OCI-LY7 (cell line): ENCODE data around the gene SETBP1.

Source experiments
- CTCF ChIP-seq: fragments of 200-600 bp; sonication (generic); conservative IDR thresholded peaks from 2 replicates; pipeline ENCODE4 v1.5.1; 2014; ENCODE audit warnings: mild to moderate bottlenecking, antibody characterized with exemption, low read length, moderate library complexity, mixed read lengths
- EZH2phosphoT487 ChIP-seq: fragments of 200-600 bp; sonication (generic); IDR thresholded peaks from 2 replicates; pipeline ENCODE4 v1.6.1; 2018; ENCODE audit warnings: low read depth, borderline replicate concordance, mild to moderate bottlenecking, mixed run types, antibody characterized with exemption, low read length, moderate library complexity, mixed read lengths

- no peak for TF ChIP-seq CTCF
- TF ChIP-seq EZH2phosphoT487, result no peak
Observed at GRCh38 chr18:45009756-45010155, 329.1 kb downstream of the SETBP1 start.
